ENCODE measurements around the gene SUZ12.
"Not testable (repeated sequence)": the region's sequence is repeated elsewhere in the genome, so short reads cannot be mapped to it uniquely, and the experiment has no call there.

Gene SUZ12

GRCh38 chr17:31936615-31937609 lies at the start of gene SUZ12:
SUZ12 (plus strand) TSS chr17:31937007; CDS start chr17:31937247, 240 bp downstream.
- peak; percentile 73 for DNase-seq (ENCODE audit: low spot score)

GRCh38 chr17:31888124-31888523 lies 48.7 kb upstream of the SUZ12 start:
- DNase-seq (ENCODE audit: low spot score) = no peak

- DNase-seq (ENCODE audit: low spot score) = peak; percentile 37
Observed at GRCh38 chr17:31900877-31901276, 35.9 kb upstream of the SUZ12 start.

GRCh38 chr17:31902693-31903092 lies 34.1 kb upstream of the SUZ12 start:
- no peak for DNase-seq (ENCODE audit: low spot score)

- DNase-seq (ENCODE audit: low spot score) = no peak
Observed at GRCh38 chr17:31903401-31903800, 33.4 kb upstream of the SUZ12 start.

- DNase-seq (ENCODE audit: low spot score) = peak; percentile 52
Observed at GRCh38 chr17:31907342-31907962, 29.4 kb upstream of the SUZ12 start.

GRCh38 chr17:31908386-31908785 lies 28.4 kb upstream of the SUZ12 start:
- no peak for DNase-seq (ENCODE audit: low spot score)

- DNase-seq (ENCODE audit: low spot score) = peak; percentile 46
Observed at GRCh38 chr17:31912705-31913104, 24.1 kb upstream of the SUZ12 start.

GRCh38 chr17:31915456-31916100 lies 21.2 kb upstream of the SUZ12 start:
- no peak for DNase-seq (ENCODE audit: low spot score)

- DNase-seq (ENCODE audit: low spot score) = no peak
Observed at GRCh38 chr17:31916491-31917064, 20.2 kb upstream of the SUZ12 start.

- DNase-seq (ENCODE audit: low spot score) = no peak
Observed at GRCh38 chr17:31917065-31917529, 19.7 kb upstream of the SUZ12 start.

- DNase-seq (ENCODE audit: low spot score) = not testable (repeated sequence)
Observed at GRCh38 chr17:31917721-31918120, 19.1 kb upstream of the SUZ12 start.

- DNase-seq (ENCODE audit: low spot score) = no peak
Observed at GRCh38 chr17:31918701-31919128, 18.1 kb upstream of the SUZ12 start.

GRCh38 chr17:31919802-31920525 lies 16.8 kb upstream of the SUZ12 start:
- peak; percentile 10 for DNase-seq (ENCODE audit: low spot score)

GRCh38 chr17:31926100-31926729 lies 10.6 kb upstream of the SUZ12 start:
- DNase-seq (ENCODE audit: low spot score) = no peak

GRCh38 chr17:31931756-31932155 lies 5.1 kb upstream of the SUZ12 start:
- no peak for DNase-seq (ENCODE audit: low spot score)

GRCh38 chr17:31935512-31935911 lies 1.3 kb upstream of the SUZ12 start:
- DNase-seq (ENCODE audit: low spot score) = no peak

GRCh38 chr17:31937926-31938641 lies 1.3 kb downstream of the SUZ12 start:
- not testable (repeated sequence) for DNase-seq (ENCODE audit: low spot score)

- not testable (repeated sequence) for DNase-seq (ENCODE audit: low spot score)
Observed at GRCh38 chr17:31941916-31942315, 5.1 kb downstream of the SUZ12 start.

- DNase-seq (ENCODE audit: low spot score) = not testable (repeated sequence)
Observed at GRCh38 chr17:31942396-31942795, 5.6 kb downstream of the SUZ12 start.
